GM18517 (cell line): ENCODE measurements around the gene CAPN9.
"Not testable (repeated sequence)": the region's sequence is repeated elsewhere in the genome, so short reads cannot be mapped to it uniquely, and the experiment has no call there.

Experiments
- ATAC-seq: cut with Tn5 transposase; IDR thresholded peaks from one replicate; pipeline ENCODE4 v1.9.1; 2021; ENCODE audit warnings: mild to moderate bottlenecking, moderate library complexity; ENCODE audit not compliant: unreplicated experiment

Gene CAPN9

DNA sequence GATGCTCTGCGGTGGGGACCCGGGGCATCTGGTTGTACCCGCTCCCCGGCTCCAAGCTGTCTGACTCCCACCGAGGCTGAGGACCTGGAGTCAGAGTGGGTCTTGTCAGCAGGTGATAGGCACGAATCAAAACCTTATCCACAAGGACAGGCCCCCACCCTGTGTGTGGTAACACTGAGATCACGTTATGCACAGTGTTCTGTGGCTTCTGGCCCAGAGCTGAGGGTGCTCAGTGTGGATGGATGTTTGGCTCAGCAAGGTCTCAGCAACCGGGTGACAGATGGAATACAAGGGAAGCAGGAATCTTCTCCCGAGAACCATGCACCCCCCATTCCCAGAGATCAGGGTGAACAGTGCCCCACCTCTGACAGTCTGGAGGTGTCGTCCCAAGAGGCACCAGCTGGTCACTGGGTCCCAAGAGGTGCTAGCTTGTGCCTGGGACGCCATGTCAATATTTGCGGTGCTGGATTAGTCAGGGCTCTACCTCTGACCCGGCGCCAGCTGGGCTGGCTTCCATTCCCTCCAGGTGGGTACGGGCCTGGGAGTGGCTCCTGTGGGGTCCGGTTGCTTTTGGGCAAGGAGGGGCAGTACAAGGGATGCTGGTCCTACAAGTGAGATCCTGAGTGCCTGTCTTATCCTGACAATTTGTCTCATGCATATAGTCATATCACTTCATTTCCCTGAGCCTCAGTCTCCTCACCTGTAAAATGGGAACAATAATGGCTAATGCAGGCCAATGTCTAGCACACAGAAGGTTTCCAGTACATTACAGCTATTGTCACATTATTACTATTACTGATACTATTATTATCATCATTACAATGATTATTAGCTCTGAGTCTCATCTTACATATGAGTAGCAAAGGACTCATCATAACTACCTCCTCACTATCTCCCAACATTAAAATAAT, 957 bp downstream of the CAPN9 start:
- ATAC-seq: no peak

DNA sequence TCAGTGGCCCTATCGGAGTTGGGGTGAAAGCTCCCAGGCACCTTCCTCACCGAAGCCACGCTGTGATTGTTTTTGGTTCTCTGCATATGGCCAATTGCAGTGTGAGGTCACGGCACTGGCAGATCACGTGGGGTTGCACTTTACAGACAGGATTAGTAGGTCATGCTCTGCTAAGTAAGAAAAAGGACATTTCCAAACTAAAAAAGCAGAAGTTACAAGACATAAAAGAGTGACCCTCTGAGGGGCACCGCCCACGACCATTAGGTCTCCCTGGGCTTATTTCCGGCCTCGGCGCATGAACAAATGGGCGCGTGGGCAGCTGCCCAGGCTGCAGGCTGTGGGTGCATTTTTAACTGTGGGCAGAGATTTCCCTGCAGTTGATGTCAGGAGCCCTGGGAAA, 2.0 kb downstream of the CAPN9 start:
- ATAC-seq: peak; percentile 52

DNA sequence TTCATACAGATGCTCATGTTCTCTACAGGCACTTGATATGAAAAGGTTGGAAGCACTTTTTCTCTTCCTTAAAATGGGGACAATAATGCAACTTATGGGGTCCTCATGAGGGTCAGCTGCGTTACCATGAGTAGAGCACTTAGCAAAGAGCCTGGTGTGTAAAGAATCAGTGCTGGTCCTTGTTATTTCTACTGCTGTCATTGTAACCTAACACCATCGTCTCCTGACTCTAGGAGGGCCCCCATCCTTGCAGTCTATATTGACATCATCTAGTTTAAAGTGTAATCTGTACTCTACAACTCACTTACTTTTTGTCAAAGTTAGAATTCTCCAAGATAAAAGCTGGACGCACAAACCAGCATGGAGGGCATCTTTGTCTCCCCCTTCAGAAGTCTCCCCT, 2.4 kb downstream of the CAPN9 start:
- ATAC-seq: no peak

DNA sequence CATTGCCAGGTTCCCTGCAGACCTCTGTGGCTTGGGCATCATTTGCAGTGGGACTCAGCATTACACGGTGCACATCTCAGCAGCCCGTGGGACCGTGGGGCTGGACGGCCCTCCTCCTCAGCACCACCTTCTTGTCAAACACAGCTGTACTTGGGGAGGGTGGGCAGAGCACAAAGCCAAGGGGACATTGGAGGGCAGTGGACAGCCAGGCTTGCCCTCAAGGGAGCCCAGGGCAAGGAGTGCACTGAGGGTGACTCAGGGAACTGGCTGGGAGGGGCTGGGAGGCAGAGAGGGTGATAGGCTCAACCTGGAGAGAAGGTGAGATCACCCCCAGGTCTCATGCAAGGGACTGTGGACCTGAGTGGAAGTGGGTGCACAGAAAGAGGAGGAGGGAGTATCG, 3.4 kb downstream of the CAPN9 start:
- no peak for ATAC-seq

DNA sequence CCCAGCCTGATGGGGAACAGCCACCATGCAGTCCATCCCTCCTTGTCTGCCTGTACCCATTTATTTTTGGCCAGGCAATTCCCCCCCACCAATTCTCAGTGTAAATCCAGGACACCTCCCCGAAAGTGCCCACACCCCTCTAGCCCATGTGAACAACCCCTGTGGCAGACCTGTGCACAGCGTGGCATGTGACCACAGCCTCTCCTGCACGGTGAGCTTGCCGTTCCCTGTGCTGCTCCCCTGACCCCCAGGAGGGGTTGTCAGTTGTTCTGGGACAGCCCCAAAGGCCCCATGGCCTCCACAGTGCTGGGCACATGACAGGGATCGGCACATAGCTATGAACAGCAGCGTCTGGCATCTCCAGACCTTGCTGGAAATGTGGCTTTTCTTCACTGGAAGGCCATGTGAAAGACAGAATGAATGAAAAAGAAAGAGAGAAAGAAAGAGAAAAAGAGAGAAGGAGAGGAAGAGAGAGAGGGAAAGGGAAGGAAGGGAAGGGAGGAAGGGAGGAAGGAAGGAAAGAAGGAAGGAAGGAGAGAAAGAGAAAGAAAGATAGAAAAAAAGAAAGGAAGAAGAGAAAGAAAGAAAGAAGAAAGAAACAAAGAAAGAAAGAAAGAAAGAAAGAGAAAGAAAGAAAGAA, 3.9 kb downstream of the CAPN9 start:
- ATAC-seq: no peak

DNA sequence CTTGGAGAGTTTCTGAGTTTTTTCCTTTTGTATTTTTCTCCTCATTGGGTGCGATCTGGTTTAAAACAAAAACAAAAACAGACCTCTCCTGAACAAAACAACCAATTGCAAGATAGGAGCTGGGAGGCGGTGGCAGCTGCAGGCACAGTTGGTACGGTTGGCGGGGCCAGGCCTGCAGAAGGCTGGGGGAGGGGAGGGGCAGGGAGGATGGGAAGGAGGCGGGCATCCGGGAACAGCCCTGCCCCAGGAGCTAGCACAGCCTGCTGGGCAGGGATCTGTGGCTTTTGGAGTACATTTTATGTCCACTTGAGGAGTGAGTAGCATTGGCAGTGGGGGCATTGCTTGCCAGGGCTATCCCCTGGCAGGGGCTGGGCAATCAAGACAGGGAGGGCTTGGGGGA, 5.2 kb downstream of the CAPN9 start:
- ATAC-seq: no peak

DNA sequence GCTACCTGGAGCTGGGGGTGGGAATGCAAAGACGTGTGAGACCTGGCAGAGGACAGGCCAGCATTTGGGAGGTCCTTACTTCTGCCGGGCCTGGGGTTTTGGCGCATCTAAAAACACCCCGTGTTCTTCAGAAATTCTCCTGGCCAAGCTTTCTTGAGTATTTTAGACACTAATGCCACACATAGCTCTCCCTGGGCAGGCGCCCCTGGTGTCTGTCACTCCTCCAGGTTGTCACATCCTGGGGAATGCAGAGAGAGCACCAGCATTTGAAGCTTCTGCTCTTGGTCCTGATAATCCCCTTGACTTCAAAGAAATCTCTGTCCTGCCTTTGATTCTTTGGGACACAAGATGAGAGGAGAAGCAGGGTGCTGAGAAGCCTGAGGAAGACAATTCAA, 6.0 kb downstream of the CAPN9 start:
- no peak for ATAC-seq

DNA sequence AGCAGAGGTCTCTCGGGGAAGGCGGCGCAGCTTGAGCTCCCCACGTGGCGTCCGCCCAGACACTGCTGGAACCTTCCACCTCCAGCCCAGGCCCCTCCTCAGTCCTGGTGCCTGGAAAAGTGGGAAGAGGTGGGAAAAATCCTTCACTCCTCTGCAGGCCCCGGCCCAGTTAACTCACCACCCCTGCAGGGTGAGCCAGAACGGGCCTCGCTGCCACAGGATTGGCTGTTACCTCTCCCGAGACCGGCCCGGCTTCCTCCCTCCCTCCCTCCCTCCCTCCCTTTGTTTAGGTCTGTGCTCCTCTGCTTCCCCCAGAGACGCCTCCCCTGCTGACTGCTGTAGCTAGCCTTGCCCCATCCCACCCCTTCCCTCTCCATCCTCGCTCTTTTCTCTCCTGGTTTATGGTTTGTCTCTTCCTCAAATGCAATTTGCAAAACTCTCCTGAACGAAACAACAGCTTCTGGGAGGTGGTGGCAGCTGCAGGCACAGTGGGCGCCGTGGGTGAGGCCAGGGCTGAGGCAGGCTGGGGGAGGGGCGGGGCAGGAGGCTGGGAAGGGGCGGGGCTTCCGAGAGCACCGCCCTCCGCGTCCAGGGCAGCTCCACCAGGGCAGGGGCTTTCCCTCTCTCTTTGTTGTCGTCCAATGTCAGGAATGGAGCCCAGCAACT, 6.5 kb downstream of the CAPN9 start:
- ATAC-seq: no peak

DNA sequence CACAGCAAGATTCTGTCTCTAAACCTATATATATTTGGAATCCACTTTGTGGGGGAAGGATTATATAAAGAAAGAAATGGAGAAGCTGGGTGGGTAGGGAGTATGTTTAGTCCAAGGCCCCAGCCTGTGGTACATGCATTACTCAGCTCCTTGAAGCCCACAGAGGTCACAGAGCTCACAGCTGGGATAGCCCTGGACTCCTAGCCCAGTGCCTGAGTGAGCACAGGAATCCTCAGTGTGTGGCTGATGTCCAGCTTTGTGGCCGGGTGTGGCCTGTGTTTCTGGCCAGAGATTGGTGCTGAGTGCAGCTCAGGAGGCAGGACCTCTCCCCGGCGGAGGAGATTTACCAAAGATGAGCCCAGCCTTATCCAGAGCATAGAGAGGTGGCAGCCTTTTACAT, 7.6 kb downstream of the CAPN9 start:
- no peak for ATAC-seq

DNA sequence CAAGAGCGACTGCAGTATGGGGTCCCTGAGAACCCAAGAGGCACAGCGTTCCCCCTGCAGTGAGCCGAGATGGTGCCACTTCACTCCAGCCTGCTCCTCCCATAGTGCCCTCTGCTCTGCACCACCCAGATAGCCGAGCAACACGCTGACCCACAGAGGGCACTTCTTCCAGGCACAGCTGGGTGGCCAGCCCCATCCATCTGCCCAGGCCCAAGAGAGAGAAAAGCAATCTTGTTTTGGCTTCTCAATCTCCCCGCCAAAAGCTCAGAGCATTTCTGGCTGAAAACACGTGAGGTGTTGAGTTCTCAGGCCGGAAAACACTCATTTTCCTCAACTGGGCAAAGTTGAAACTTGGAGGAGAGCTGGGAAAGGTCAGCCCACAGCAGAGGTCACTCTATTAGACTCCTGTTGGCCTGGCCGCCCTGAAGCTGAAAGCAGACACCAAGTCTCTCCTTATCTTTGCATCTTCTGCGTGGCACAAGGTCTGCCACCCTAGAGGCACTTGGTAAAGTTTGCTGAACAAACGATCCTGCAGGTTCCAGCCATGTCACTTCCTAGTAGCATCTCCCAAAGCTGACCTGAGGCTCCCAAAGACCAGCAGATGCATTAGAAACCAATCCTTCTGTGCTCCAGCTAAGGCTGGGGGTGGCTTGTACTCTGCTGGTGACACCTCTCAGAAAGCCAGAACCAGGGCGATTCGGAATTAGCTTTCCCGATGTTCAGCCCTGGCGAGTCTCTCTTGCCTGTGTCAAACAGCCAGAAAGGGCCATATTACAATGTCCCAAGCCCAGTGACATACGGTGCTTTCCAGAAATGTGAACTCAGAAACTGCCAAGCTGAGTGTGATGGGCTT, 10.9 kb downstream of the CAPN9 start:
- no peak for ATAC-seq

DNA sequence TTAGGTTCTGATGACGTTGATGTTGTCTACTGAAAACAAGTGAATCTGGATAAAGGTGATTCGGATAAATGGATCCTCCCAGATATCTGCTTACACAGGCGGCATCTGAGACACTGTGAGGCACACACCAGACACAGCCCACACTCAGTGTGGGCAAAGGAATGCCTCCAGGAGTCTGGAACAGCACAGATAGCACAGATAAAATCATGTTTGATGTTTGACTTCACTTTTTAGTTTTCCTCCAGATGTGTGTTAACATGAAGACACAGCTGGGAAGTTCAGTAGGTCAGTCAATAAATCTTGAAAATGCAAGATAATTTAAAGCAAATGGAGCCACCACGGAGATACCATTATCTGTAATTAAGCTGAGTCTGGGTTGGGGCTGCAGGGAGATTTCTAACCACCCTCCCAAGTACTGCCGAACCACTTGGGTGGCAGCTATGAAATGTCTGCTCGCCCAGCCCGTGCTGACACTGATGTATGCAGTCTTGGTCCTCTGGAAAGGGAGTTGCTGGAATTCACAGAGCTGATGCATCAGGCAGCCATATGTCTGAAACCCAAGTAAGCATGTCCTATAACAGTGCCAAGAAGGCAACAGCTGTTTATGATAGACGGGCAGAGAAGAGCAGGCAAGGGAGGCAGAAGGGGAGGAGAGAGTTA, 11.7 kb downstream of the CAPN9 start:
- ATAC-seq: no peak

DNA sequence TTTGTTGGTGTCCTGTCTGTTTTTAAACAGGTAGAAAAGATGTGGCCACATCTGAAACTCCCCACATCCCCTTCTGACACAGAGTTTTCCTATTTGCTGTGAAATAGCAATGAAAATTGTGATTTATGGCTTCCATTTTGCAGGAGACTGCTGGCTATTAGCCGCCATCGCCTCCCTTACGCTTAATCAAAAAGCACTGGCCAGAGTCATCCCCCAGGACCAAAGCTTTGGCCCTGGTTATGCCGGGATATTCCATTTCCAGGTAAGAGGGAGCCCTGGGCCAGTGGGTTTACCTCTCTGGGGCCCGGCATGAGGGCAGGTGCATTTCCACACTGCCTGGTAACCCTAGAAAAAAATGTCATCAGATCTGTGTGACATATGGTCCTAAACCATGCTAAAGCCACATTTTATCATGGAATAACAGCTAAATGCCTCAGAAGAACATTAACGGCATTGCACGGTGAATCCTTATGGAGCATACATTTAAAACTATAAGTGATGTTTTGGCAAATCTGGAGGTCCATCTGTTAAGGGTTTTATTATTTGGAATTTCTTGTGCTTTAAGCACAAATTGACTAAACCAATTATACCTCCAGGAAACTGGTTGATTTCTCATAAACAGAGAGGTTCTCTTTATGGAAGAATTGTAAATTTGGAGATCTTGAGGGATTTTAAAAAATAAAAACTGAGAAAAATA, 12.3 kb downstream of the CAPN9 start:
- ATAC-seq: no peak

DNA sequence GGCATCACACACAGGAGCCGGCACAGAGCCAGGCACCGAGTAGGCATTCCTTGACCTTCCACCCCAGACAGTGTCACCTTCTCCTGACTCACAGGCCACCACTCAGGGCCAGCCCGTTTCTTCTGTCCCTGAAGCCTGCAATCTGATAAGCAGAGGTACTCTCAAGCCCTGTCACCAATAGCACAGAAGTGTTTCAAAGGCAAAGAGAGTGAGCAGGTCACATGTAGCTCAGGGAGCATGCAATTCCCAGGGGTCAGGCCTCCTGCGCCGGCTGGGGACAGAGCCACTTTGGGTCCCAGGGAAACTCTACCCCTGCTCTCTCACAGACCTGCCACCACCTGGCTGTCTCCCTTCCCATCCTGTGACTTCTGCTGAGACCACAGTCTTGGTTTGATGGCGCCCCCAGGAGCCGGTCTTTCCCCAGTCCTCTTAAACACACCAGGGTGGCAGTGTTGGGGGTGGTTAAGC, 13.2 kb downstream of the CAPN9 start:
- no peak for ATAC-seq

DNA sequence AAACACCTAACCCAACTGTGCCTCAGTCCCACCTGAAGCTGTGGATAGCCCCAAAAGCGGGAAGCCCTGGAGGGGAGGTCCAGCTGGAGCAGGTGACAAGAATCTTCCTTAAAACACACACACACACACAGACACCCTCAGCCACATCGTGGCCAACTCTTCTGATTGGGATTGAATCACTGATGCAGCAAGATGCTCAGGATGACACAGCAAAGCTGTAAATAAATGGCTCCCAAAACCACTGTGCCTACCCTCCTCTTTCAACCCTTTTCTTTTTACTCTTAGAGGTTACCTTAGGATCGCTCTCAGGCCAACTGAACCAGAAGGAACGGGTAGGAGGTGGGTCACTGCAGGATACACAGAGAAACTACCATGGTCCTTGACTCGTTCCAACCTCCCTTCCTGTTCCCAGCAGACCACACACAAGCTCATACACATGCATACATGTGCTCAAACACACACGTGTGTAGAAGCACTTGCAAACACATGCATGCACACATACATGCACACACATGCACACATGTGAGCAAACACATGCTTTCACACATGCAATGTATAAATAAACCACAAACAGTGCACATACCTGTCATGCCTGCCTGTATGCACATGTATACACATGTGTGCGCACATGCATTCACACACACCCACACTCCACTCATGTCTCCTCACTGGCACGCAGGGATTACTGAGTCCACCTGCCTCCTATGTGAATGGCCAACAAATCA, 14.4 kb downstream of the CAPN9 start:
- no peak for ATAC-seq

DNA sequence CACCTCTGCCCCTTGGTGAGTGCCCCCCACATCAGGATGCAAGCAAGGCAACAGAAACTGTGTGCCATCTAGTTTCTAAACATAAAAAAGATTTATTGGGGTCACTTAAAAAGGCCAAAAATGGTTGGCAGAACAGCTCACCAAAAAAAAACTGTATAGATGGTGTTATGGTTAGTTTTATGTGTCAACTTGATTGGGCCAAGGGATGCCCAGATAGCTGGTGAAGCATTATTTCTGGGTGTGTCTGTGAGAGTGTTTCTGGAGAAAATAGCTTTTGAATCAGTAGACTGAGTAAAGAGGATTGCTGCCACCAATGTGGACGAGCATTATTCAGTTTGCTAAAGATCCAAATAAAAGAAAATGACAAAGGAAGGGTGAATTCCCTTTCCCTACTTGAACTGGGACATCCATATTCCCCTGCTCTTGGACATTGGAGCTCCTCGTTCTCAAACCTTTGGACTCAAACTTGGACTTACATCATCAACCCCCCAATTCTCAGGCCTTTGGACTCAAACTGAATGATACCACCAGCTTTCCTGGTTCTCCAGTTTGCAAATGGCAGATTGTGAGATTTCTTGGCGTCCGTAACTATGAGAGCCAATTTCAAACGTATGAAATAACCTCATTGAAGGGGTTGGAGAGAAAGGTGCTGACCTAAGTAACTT, 16.9 kb downstream of the CAPN9 start:
- ATAC-seq: no peak

DNA sequence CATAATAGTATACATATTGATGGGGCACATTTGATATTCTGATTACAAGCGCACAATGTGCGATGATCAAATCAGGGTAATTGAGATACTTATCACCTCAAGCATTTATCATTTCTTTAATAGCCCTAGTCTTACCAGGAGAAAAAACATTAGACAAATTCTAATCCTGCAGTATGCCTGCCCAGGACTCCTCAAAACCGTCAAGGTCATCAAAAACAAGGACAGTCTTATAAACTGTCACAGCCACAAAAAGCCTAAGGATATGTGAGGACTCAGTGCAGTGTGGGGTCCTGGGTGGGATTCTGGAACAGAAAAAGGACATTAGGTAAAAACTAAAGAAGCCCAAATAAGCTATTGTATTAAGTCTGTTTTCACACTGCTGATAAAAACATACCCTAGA, 19.1 kb downstream of the CAPN9 start:
- no peak for ATAC-seq

DNA sequence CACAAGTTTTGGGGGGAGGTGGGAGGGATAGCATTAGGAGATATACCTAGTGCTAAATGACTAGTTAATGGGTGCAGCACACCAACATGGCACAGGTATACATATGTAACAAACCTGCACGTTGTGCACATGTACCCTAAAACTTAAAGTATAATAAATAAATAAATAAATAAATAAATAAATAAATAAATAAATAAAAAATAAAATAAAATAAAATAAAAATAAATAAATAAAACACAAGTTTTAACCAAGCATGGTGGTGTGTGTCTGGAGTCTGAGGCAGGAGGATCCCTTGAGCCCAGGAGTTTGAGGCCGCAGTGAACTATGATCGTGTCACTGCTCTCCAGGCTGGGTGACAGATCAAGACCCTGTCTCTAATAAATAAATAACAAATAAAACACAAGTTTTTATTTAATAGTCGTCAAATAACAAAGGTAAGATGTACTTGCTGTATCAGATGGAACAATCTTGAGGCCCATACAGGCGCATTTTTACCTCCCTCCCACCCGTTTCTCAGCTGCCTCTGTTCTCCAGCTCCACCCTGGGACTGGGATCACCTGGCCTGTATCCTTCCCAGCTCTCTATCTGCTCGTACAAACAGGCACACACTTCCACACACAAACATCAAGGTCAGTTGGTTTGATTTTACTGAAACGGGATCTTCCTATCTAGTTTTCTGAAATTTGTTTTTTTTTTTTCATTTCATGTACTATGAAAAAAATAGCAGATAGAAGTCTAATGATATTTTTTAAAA, 20.8 kb downstream of the CAPN9 start:
- not testable (repeated sequence) for ATAC-seq
